GM12801 (cell line): Measurements from ENCODE around the gene PAIP2.

ENCODE experiments used
- CTCF ChIP-seq: IDR thresholded peaks from one replicate; pipeline ENCODE4 v1.5.1; 2011; ENCODE audit warnings: control low read depth; ENCODE audit not compliant: insufficient read length; ENCODE audit errors: extremely low read depth

Gene PAIP2

GRCh38 chr5:139393497-139394122, 52.0 kb downstream of the PAIP2 start:
- no peak for TF ChIP-seq CTCF

DNA sequence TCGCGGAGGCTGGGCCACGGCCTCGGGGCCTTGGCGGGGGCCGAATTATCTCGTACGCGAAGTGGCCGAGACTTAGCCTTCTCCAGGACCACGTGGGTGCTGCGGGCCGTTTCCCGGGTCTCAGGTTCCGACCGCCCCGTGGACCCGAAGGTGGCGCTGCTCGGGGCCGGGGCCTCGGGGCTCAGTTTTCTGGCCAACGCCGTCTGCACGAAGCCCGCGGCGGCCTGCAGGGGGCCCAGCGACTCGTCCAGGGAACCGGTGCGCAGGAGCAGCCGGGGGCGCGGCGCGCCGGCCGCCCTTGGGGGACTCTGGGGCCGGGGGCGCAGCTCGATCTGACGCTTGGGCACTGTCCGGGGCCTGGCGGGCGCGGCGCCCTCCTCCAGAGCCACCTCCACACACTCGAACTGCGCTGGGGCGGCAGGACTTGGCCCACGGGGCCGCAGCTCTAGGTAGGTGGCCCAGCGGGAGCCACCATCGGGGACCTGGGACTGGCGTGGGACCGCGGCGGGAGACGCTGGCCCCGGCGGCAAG, 52.5 kb downstream of the PAIP2 start:
- TF ChIP-seq CTCF = no peak

GRCh38 chr5:139394654-139395566, 53.3 kb downstream of the PAIP2 start, which contains the start of gene PROB1:
PROB1 (minus strand) TSS chr5:139395104; CDS start chr5:139395081, 23 bp downstream.
- no peak for TF ChIP-seq CTCF

DNA sequence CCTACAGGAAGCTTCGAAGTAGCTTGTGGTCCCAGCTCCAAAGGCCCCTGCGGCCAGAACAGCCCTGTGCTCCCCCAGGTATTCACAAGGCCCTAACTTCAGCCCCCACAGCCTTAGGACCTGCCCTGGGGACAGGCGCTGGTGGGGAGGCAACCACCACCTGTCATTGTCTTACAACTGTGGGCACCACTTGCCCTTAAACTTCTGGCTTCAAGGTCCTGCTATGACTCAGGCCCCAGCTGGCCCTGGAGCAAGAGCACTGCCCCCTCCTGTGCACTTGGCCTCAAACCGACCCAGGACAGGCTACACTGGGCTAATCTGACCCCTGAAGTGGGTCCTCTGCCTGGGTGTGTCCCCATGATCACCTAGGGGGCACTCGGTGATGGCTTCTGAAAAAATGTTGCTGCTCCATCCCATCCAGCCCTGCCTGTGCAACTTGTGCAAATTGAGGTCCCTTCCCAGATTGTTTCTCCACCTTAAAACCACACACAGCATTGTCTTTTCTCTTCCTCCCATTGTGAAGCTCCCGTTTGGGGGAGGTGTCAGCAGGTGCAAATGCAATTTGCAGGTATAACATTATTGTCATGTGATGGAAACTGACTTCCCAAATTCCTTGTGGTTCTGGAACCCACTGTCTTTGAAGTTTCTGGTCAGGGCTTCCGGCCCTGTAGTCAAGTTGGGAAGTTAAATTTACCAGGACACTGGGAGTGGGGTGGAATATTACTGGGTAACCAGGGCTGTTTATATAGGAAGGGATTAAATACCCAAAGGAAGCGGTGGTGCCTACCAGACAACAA, 54.4 kb downstream of the PAIP2 start:
- TF ChIP-seq CTCF = no peak

- TF ChIP-seq CTCF = no peak
Measured at GRCh38 chr5:139396691-139397090, 55.0 kb downstream of the PAIP2 start.

- TF ChIP-seq CTCF = no peak
Measured at GRCh38 chr5:139397921-139398320, 56.3 kb downstream of the PAIP2 start.
